ENCODE data around the gene ACOX3.

The ACOX3 gene

GRCh38 chr4:8467016-8467415, 26.5 kb upstream of the ACOX3 start:
- DNase-seq, result no peak

GRCh38 chr4:8465615-8466611, 25.4 kb upstream of the ACOX3 start:
- no peak for DNase-seq

- DNase-seq, result no peak
Measured at GRCh38 chr4:8464381-8464780, 23.9 kb upstream of the ACOX3 start.

- DNase-seq, result no peak
Measured at GRCh38 chr4:8463811-8464210, 23.3 kb upstream of the ACOX3 start.

GRCh38 chr4:8461616-8462015, 21.1 kb upstream of the ACOX3 start:
- no peak for DNase-seq

- no peak for DNase-seq
Measured at GRCh38 chr4:8461086-8461485, 20.6 kb upstream of the ACOX3 start.

GRCh38 chr4:8459867-8460445, 19.4 kb upstream of the ACOX3 start:
- no peak for DNase-seq

- peak; percentile 97 for DNase-seq
Measured at GRCh38 chr4:8457646-8458252, 17.2 kb upstream of the ACOX3 start.

GRCh38 chr4:8453957-8454356, 13.4 kb upstream of the ACOX3 start:
- no peak for DNase-seq

GRCh38 chr4:8451440-8452182, 11.1 kb upstream of the ACOX3 start:
- no peak for DNase-seq

GRCh38 chr4:8446122-8446521, 5.6 kb upstream of the ACOX3 start:
- DNase-seq, result no peak

GRCh38 chr4:8443801-8444200, 3.3 kb upstream of the ACOX3 start:
- no peak for DNase-seq

GRCh38 chr4:8442596-8443358, 2.3 kb upstream of the ACOX3 start:
- DNase-seq, result no peak

GRCh38 chr4:8441499-8442091, 1.1 kb upstream of the ACOX3 start:
- no peak for DNase-seq

GRCh38 chr4:8439914-8440491, 520 bp downstream of the ACOX3 start:
- no peak for DNase-seq

- DNase-seq, result no peak
Measured at GRCh38 chr4:8439168-8439567, 1.4 kb downstream of the ACOX3 start.

GRCh38 chr4:8438743-8439142, 1.8 kb downstream of the ACOX3 start:
- DNase-seq, result no peak

- DNase-seq, result no peak
Measured at GRCh38 chr4:8437281-8437680, 3.2 kb downstream of the ACOX3 start.

- no peak for DNase-seq
Measured at GRCh38 chr4:8435656-8436121, 4.8 kb downstream of the ACOX3 start.

GRCh38 chr4:8434251-8435073, 6.1 kb downstream of the ACOX3 start:
- DNase-seq, result no peak

- no peak for DNase-seq
Measured at GRCh38 chr4:8433136-8433535, 7.4 kb downstream of the ACOX3 start.

Data from NCI-H524 treated with DMSO at 0.1 percent for 48 hours (cell line).